Activated CD8-positive, alpha-beta T cell treated with anti-CD3 and anti-CD28 coated beads for 36 hours (primary cell): ENCODE results near the gene SUCLG2. TPM values are rescaled to one million over a fixed set of nuclear protein-coding genes. Genes with fewer than 3 reads are reported as not detected.

Experiments used
- ATAC-seq: fragments of 200-7000 bp; cut with Tn5 transposase; one replicate; pipeline ENCODE4 v1.10.0; 2021; ENCODE audit warnings: mild to moderate bottlenecking, moderate library complexity
- CTCF ChIA-PET: fragments of 350-600 bp; sonication (Branson Sonifier 250); formaldehyde crosslinking; loops from one replicate; lab custom pipeline; 2021; ENCODE audit warnings: antibody characterized with exemption; lab: Charles Lee
- POLR2A ChIA-PET: fragments of 350-600 bp; sonication (Branson Sonifier 250); formaldehyde crosslinking; loops from one replicate; lab custom pipeline; 2021; ENCODE audit warnings: antibody characterized with exemption; lab: Charles Lee
- DNase-seq: peaks from one replicate; pipeline ENCODE4 v3.0.0-alpha.2; 2020
- H3K27ac Mint-ChIP-seq: one replicate; pipeline ENCODE4 v1.8.0; 2021; ENCODE audit warnings: mild to moderate bottlenecking, mixed read lengths
- H3K27me3 Mint-ChIP-seq: one replicate; pipeline ENCODE4 v1.8.0; 2021; ENCODE audit warnings: mixed read lengths
- H3K36me3 Mint-ChIP-seq: one replicate; pipeline ENCODE4 v1.8.0; 2021; ENCODE audit warnings: low read depth, mixed read lengths
- H3K4me1 Mint-ChIP-seq: one replicate; pipeline ENCODE4 v1.8.0; 2021; ENCODE audit warnings: low read depth, mixed read lengths
- H3K4me3 Mint-ChIP-seq: one replicate; pipeline ENCODE4 v1.8.0; 2021; ENCODE audit warnings: mild to moderate bottlenecking, moderate library complexity, mixed read lengths
- H3K9me3 Mint-ChIP-seq: one replicate; pipeline ENCODE4 v1.8.0; 2021; ENCODE audit warnings: mixed read lengths
- CTCF ChIP-seq: fragments of 200-600 bp; IDR thresholded peaks from one replicate; pipeline ENCODE4 v1.8.0; 2022; ENCODE audit warnings: antibody characterized with exemption, mild to moderate bottlenecking
- intact Hi-C: fragments of 100-400 bp; cut with micrococcal nuclease; formaldehyde crosslinking; loops from one replicate; pipeline ENCODE4 v1.10.0; 2022
- total RNA-seq, 2 experiments: library from RNA; stranded (reverse); gene quantifications; one replicate each; pipeline ENCODE4 v1.2.3, GENCODE V29; 2021

SUCLG2 gene
- total RNA-seq, 2 experiments from 2014 or later = 61.3 to 65.5 TPM

- POLR2A ChIA-PET = no interaction called here
- peaks cover 17% of the 10 kb centered on the region for H3K36me3 Mint-ChIP-seq
These were observed 190.8 kb downstream of the SUCLG2 start for GRCh38 chr3:67463656-67464055.

DNA sequence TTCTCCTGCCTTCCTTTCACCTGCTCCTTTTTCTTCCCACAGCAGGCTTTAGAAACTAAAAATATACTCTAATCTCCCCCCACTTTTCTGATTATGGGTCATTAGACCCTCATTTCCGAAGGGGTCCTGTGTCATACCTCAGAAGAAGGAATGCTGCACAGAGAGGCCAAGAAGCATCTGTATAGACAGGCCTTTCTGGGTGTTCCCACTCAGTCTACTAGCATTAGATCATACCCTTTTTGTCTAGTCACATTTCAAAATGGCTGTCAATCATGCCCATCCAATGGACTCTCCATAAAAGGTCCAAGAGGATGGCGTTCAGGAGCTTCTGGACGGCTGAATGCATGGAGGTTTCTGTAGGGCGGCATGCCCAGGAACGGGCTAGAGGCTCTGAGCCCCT is 192.2 kb downstream of the SUCLG2 start:
- Mint-ChIP-seq H3K27me3 (no peaks in the 10 kb centered on the region), H3K4me3 (no peak overlapping the region), H3K36me3 (peaks cover 16% of the 10 kb centered on the region), H3K27ac (no peak overlapping the region), H3K4me1 (peaks cover 14% of the 10 kb centered on the region), H3K9me3 (no peaks in the 10 kb centered on the region)
- POLR2A ChIA-PET = no interaction called here
- TF ChIP-seq CTCF = no peak
- no peak for ATAC-seq
- no peak for DNase-seq
- CTCF ChIA-PET = no interaction called here
- intact Hi-C loops = no loop called here

More at GRCh38 chr3:67463656-67464055, 190.8 kb downstream of the SUCLG2 start:
- CTCF ChIA-PET = no interaction called here
- no peak for TF ChIP-seq CTCF
- intact Hi-C loops = no loop called here
- Mint-ChIP-seq H3K4me1 (peaks cover 14% of the 10 kb centered on the region), H3K27ac (no peak overlapping the region), H3K9me3 (no peaks in the 10 kb centered on the region), H3K4me3 (no peak overlapping the region), H3K27me3 (no peaks in the 10 kb centered on the region)
- ATAC-seq (no peak), DNase-seq (no peak)

GRCh38 chr3:67461667-67462142 is 192.7 kb downstream of the SUCLG2 start:
- H3K4me3 Mint-ChIP-seq = no peak overlapping the region
- ChIA-PET CTCF (no interaction called here), POLR2A (no interaction called here)
- no peak for TF ChIP-seq CTCF
- H3K9me3 Mint-ChIP-seq = no peaks in the 10 kb centered on the region
- DNase-seq = no peak
- no peak for ATAC-seq
- H3K4me1 Mint-ChIP-seq = peaks cover 14% of the 10 kb centered on the region
- intact Hi-C loops = no loop called here
- H3K36me3 Mint-ChIP-seq = peaks cover 18% of the 10 kb centered on the region
- no peak overlapping the region for H3K27ac Mint-ChIP-seq
- H3K27me3 Mint-ChIP-seq = no peaks in the 10 kb centered on the region

- CTCF ChIA-PET = no interaction called here
- ATAC-seq = no peak
These were observed 193.4 kb downstream of the SUCLG2 start for GRCh38 chr3:67460841-67461510.

More at GRCh38 chr3:67460841-67461510, 193.4 kb downstream of the SUCLG2 start:
- Mint-ChIP-seq H3K9me3 (no peaks in the 10 kb centered on the region), H3K4me3 (no peak overlapping the region), H3K4me1 (peaks cover 14% of the 10 kb centered on the region), H3K36me3 (peaks cover 18% of the 10 kb centered on the region), H3K27ac (no peak overlapping the region), H3K27me3 (no peaks in the 10 kb centered on the region)
- POLR2A ChIA-PET = no interaction called here
- intact Hi-C loops = no loop called here
- no peak for DNase-seq
- no peak for TF ChIP-seq CTCF
